ENCODE data around the gene CACNB4.

DNA sequence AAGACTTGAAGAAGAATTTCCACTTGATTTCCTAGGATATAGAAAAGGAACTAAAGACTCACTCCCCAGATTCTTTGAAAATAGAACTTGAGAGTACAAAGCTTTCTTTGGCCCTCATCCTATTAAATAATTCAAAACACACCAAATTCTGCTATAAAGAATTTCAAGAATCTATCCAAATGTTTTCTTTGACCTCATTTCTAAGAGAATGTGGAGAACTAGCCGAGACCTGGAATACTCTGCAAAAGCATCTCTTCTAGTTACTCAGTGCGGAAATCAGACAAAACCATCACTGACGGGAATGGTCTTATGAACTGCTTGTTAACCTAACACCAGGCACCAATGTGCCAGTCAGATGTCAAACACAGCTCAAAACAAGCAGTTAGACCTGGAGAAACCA, 226.4 kb downstream of the CACNB4 start:
- TF ChIP-seq ZNF274 (IDR thresholded peaks at IDR 0.05; ENCODE audit: low read depth, low read length) (no peak), YY1 (IDR thresholded peaks at IDR 0.05; ENCODE audit: insufficient read depth, insufficient read length) (no peak), SUZ12 (IDR thresholded peaks at IDR 0.05; ENCODE audit: extremely low read depth, insufficient read depth, insufficient read length) (no peak)
